A549 (cell line): Measurements from ENCODE around the gene PAX3. TPM values are rescaled to one million over a fixed set of nuclear protein-coding genes. Genes with fewer than 3 reads are reported as not detected.

ENCODE experiments used
- ATAC-seq, 2 experiments: fragments of 200-7000 bp in 1 of 2; fragments of >200 bp in 1 of 2; cut with Nextera tagmentation in 1 of 2; cut with Tn5 transposase in 1 of 2; 3 replicates each; pipeline versions ENCODE4 v1.8.0 to v1.9.1; 2018 to 2020; ENCODE audit warnings: mild to moderate bottlenecking in 1 of 2, moderate library complexity in 1 of 2
- CTCF ChIA-PET: fragments of 300-600 bp; sonication (Branson Sonifier 250); formaldehyde crosslinking; extraction: SDS; loops from one replicate; lab custom pipeline; 2021; ENCODE audit warnings: antibody characterized with exemption, inconsistent platforms; lab: Yijun Ruan, JAX
- POLR2A ChIA-PET: fragments of 350-600 bp; formaldehyde crosslinking; extraction: SDS; loops from one replicate; lab custom pipeline; 2021; ENCODE audit warnings: antibody characterized with exemption, inconsistent platforms; lab: Yijun Ruan, JAX
- DNase-seq, 2 experiments: peaks; one replicate each; pipeline versions ENCODE4 v3.0.0 to v3.0.0-alpha.2; 2011 to 2016; ENCODE audit warnings: low read depth in 1 of 2, low spot score in 1 of 2
- FAIRE-seq: peaks from 2 replicates; lab custom pipeline; 2011; peaks lifted over from hg19 to GRCh38; lab: Jason Lieb, UNC
- H3K27ac ChIP-seq, 2 experiments: fragments of >200 bp; sonication (Bioruptor Twin); formaldehyde crosslinking; 3 replicates each; pipeline ENCODE4 v1.5.1; 2016 to 2017
- H3K4me1 ChIP-seq: fragments of >200 bp; sonication (Bioruptor Twin); formaldehyde crosslinking; 3 replicates; pipeline ENCODE4 v1.6.1; 2016
- H3K4me2 ChIP-seq: fragments of >200 bp; sonication (Bioruptor Twin); formaldehyde crosslinking; 3 replicates; pipeline ENCODE4 v1.6.1; 2016
- H3K4me3 ChIP-seq: fragments of >200 bp; sonication (Bioruptor Twin); formaldehyde crosslinking; 3 replicates; pipeline ENCODE4 v1.5.1; 2016
- H3K9me3 ChIP-seq: fragments of >200 bp; sonication (Bioruptor Twin); formaldehyde crosslinking; 3 replicates; pipeline ENCODE4 v1.6.1; 2016
- BHLHE40 ChIP-seq: IDR thresholded peaks from 2 replicates; pipeline ENCODE4 v1.6.1; 2012; ENCODE audit warnings: low read depth, low read length, inconsistent platforms
- CBX8 ChIP-seq: fragments of 200-600 bp; sonication (generic); IDR thresholded peaks from 2 replicates; pipeline ENCODE4 v1.6.1; 2016
- ESRRA ChIP-seq: fragments of 150-350 bp; IDR thresholded peaks from 2 replicates; pipeline ENCODE4 v1.6.1; 2014; ENCODE audit warnings: mild to moderate bottlenecking, low read length, borderline replicate concordance
- FOXS1 ChIP-seq: fragments of 250-450 bp; sonication (Bioruptor Pico); IDR thresholded peaks from 2 replicates; pipeline ENCODE4 v1.5.0; 2020; ENCODE audit warnings: mild to moderate bottlenecking, moderate library complexity
- HOXA7 ChIP-seq: fragments of 250-450 bp; sonication (Bioruptor Pico); IDR thresholded peaks from 2 replicates; pipeline ENCODE4 v1.5.0; 2020; ENCODE audit warnings: mild to moderate bottlenecking, moderate library complexity
- HOXB13 ChIP-seq: fragments of 250-450 bp; sonication (Bioruptor Pico); IDR thresholded peaks from 2 replicates; pipeline ENCODE4 v1.5.0; 2020; ENCODE audit warnings: low read depth, mild to moderate bottlenecking, moderate library complexity
- JUN ChIP-seq, 2 experiments: fragments of >200 bp; sonication (Bioruptor Twin); formaldehyde crosslinking; IDR thresholded peaks; 2 replicates in 1 of 2; 3 replicates in 1 of 2; pipeline ENCODE4 v1.6.1; 2016 to 2017
- NPAS2 ChIP-seq: fragments of 250-450 bp; sonication (Bioruptor Pico); IDR thresholded peaks from 2 replicates; pipeline ENCODE4 v1.8.0; 2022; ENCODE audit warnings: mild to moderate bottlenecking, moderate library complexity, borderline replicate concordance
- NR3C1 ChIP-seq: fragments of >200 bp; sonication (Bioruptor Twin); formaldehyde crosslinking; IDR thresholded peaks from 3 replicates; pipeline ENCODE4 v1.6.1; 2017
- POLR2AphosphoS2 ChIP-seq: conservative IDR thresholded peaks from 2 replicates; pipeline ENCODE4 v1.6.1; 2012; ENCODE audit warnings: low read length, improper control_type of control experiment, inconsistent platforms
- WGBS: methylation state at CpG from one replicate; pipeline ENCODE4 v1.1.6; 2017; ENCODE audit errors: missing lambda C conversion rate; 5-methylcytosine and 5-hydroxymethylcytosine counted together
- polyA plus RNA-seq, 4 experiments: library from polyadenylated mRNA; depleted of rRNA in 3 of 4; stranded (reverse); fragments of >200 nt; fragmentation: RNase III in 1 of 4; extraction: RNeasy Plus Mini Kit Qiagen cat#74134 plus additional on column Dnase treatment in 1 of 4; gene quantifications; 2 replicates in 3 of 4; 3 replicates in 1 of 4; pipeline ENCODE4 v1.2.3, GENCODE V29; 2011 to 2017
- TF ChIP-seq, protein P1 (sequence below): fragments of >200 bp; sonication (Bioruptor Twin); formaldehyde crosslinking; IDR thresholded peaks from 3 replicates; pipeline ENCODE4 v1.6.1; 2016
- TF ChIP-seq, protein P2 (sequence below): fragments of 250-450 bp; sonication (Bioruptor Pico); IDR thresholded peaks from 2 replicates; pipeline ENCODE4 v1.5.0; 2021; ENCODE audit warnings: mild to moderate bottlenecking, moderate library complexity, borderline replicate concordance
- TF ChIP-seq, protein P3 (sequence below): fragments of >200 bp; sonication (Bioruptor Twin); formaldehyde crosslinking; IDR thresholded peaks from 3 replicates; pipeline ENCODE4 v1.5.1; 2016
- TF ChIP-seq, protein P4 (sequence below): IDR thresholded peaks from 2 replicates; pipeline ENCODE4 v1.6.1; 2012
- TF ChIP-seq, protein P5 (sequence below): fragments of 150-350 bp; IDR thresholded peaks from 2 replicates; pipeline ENCODE4 v1.6.1; 2014; ENCODE audit warnings: low read depth, mild to moderate bottlenecking, low read length
- TF ChIP-seq, protein P6 (sequence below): fragments of 200-600 bp; sonication (generic); IDR thresholded peaks from 2 replicates; pipeline ENCODE4 v1.6.1; 2016; ENCODE audit warnings: antibody characterized with exemption, mild to moderate bottlenecking, moderate library complexity

Gene PAX3
- polyA plus RNA-seq, 2 of the 4 experiments (the other 2 are of a cell fraction), result not detected

DNA sequence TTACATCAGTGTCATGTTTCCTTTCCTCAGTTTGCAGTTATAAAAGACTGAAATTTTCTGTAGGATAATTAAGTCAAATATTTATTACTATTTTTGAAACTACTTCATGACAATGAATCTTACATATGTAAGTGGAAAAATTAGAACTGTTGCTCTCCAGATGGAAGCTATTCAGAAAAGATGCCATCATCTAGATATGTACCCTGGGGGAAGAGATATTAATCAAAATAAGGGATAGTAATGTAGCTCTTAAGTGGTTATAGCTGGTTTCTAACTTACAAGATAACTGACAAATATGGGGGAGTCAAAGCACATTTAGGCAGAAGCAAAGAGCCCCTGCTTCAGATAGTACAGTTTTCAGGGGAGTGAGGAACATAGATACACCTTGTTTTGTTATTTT lies 38.1 kb upstream of the PAX3 start (continued):
- no peak for TF ChIP-seq CBX8
- TF ChIP-seq, protein P1, sequence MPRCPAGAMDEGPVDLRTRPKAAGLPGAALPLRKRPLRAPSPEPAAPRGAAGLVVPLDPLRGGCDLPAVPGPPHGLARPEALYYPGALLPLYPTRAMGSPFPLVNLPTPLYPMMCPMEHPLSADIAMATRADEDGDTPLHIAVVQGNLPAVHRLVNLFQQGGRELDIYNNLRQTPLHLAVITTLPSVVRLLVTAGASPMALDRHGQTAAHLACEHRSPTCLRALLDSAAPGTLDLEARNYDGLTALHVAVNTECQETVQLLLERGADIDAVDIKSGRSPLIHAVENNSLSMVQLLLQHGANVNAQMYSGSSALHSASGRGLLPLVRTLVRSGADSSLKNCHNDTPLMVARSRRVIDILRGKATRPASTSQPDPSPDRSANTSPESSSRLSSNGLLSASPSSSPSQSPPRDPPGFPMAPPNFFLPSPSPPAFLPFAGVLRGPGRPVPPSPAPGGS, result no peak
- TF ChIP-seq, protein P2, sequence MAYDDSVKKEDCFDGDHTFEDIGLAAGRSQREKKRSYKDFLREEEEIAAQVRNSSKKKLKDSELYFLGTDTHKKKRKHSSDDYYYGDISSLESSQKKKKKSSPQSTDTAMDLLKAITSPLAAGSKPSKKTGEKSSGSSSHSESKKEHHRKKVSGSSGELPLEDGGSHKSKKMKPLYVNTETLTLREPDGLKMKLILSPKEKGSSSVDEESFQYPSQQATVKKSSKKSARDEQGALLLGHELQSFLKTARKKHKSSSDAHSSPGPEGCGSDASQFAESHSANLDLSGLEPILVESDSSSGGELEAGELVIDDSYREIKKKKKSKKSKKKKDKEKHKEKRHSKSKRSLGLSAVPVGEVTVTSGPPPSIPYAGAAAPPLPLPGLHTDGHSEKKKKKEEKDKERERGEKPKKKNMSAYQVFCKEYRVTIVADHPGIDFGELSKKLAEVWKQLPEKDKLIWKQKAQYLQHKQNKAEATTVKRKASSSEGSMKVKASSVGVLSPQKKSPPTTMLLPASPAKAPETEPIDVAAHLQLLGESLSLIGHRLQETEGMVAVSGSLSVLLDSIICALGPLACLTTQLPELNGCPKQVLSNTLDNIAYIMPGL, result no peak
- TF ChIP-seq, protein P3, sequence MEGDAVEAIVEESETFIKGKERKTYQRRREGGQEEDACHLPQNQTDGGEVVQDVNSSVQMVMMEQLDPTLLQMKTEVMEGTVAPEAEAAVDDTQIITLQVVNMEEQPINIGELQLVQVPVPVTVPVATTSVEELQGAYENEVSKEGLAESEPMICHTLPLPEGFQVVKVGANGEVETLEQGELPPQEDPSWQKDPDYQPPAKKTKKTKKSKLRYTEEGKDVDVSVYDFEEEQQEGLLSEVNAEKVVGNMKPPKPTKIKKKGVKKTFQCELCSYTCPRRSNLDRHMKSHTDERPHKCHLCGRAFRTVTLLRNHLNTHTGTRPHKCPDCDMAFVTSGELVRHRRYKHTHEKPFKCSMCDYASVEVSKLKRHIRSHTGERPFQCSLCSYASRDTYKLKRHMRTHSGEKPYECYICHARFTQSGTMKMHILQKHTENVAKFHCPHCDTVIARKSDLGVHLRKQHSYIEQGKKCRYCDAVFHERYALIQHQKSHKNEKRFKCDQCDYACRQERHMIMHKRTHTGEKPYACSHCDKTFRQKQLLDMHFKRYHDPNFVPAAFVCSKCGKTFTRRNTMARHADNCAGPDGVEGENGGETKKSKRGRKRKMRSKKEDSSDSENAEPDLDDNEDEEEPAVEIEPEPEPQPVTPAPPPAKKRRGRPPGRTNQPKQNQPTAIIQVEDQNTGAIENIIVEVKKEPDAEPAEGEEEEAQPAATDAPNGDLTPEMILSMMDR, result no peak
- TF ChIP-seq, all 56 proteins: peak for 0

DNA sequence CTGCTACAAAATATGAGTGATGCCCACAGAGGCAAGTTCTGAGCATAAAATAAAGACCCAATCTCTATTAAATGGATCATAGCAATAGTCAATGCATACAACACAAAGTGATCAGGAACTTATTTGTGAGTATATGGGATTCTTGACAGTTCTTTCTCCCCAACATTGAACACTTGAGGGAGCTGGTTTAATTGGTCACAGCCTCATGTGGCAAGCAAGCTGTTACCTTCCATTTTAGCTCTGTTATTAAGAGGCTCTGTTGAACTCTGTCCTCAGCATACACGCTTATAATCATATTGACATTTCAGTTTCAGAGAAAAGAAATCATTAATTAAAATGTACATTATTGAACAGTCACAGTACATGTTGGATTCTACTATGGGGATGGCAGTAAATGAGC lies 37.6 kb upstream of the PAX3 start:
- 0% methylated on average over 1 of the region's 1 CpG for WGBS
- TF ChIP-seq, protein P4, sequence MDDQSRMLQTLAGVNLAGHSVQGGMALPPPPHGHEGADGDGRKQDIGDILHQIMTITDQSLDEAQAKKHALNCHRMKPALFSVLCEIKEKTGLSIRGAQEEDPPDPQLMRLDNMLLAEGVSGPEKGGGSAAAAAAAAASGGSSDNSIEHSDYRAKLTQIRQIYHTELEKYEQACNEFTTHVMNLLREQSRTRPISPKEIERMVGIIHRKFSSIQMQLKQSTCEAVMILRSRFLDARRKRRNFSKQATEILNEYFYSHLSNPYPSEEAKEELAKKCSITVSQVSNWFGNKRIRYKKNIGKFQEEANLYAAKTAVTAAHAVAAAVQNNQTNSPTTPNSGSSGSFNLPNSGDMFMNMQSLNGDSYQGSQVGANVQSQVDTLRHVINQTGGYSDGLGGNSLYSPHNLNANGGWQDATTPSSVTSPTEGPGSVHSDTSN, result no peak
- no peak for TF ChIP-seq BHLHE40
- no peak overlapping the region for H3K27ac ChIP-seq
- no peaks in the 10 kb centered on the region for H3K4me1 ChIP-seq
- ChIA-PET CTCF (no interaction called here), POLR2A (no interaction called here)
- no peaks in the 10 kb centered on the region; the same call in 2 of the 3 replicates for H3K9me3 ChIP-seq
- DNase-seq (no peak), FAIRE-seq (no peak), ATAC-seq (no peak)
- no peak overlapping the region for H3K4me2 ChIP-seq
- no peak overlapping the region for H3K4me3 ChIP-seq

DNA sequence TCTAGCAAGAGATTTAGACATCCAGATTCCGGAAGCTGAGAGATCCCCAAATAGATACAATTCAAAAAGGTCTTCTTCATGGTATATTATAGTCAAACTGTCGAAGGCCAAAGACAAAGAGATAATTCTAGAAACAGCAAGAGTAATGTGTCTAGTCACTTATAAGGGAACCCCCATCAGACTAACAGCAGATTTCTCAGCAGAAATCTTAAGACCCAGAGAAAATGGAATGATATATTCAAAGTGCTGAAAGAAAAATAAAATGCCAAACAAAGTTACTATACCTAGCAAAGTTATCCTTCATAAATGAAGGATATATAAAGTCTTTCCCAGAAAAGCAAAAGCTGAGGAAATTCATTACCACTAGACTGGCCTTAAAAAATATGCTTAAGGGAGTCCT lies 36.1 kb upstream of the PAX3 start:
- Histone ChIP-seq H3K4me2 (no peak overlapping the region), H3K4me1 (no peaks in the 10 kb centered on the region), H3K9me3 (peaks cover 2% of the 10 kb centered on the region; the same call in 2 of the 3 replicates), H3K27ac (no peak overlapping the region), H3K4me3 (no peak overlapping the region)
- DNase-seq (no peak), FAIRE-seq (no peak), ATAC-seq (no peak)
- 39% methylated on average over 2 of the region's 2 CpGs for WGBS
- ChIA-PET POLR2A (no interaction called here), CTCF (interaction anchor here (0.7 to 0.9 kb wide), 2 partner anchors 15 to 53 kb away, joined by 3 read pairs; a partner anchor contains a TSS)
- TF ChIP-seq FOXS1 (CRISPR knock-in tag), result no peak
- TF ChIP-seq JUN (IDR thresholded peaks at IDR 0.05), result no peak
- no peak for TF ChIP-seq ESRRA
- no peak for TF ChIP-seq NPAS2 (CRISPR knock-in tag)
- TF ChIP-seq HOXB13 (CRISPR knock-in tag), result no peak
- TF ChIP-seq POLR2AphosphoS2, result no peak
- TF ChIP-seq, protein P5, sequence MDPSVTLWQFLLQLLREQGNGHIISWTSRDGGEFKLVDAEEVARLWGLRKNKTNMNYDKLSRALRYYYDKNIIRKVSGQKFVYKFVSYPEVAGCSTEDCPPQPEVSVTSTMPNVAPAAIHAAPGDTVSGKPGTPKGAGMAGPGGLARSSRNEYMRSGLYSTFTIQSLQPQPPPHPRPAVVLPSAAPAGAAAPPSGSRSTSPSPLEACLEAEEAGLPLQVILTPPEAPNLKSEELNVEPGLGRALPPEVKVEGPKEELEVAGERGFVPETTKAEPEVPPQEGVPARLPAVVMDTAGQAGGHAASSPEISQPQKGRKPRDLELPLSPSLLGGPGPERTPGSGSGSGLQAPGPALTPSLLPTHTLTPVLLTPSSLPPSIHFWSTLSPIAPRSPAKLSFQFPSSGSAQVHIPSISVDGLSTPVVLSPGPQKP, result no peak
- no peak for TF ChIP-seq NR3C1
- no peak for TF ChIP-seq HOXA7 (CRISPR knock-in tag)
- TF ChIP-seq, protein P6, sequence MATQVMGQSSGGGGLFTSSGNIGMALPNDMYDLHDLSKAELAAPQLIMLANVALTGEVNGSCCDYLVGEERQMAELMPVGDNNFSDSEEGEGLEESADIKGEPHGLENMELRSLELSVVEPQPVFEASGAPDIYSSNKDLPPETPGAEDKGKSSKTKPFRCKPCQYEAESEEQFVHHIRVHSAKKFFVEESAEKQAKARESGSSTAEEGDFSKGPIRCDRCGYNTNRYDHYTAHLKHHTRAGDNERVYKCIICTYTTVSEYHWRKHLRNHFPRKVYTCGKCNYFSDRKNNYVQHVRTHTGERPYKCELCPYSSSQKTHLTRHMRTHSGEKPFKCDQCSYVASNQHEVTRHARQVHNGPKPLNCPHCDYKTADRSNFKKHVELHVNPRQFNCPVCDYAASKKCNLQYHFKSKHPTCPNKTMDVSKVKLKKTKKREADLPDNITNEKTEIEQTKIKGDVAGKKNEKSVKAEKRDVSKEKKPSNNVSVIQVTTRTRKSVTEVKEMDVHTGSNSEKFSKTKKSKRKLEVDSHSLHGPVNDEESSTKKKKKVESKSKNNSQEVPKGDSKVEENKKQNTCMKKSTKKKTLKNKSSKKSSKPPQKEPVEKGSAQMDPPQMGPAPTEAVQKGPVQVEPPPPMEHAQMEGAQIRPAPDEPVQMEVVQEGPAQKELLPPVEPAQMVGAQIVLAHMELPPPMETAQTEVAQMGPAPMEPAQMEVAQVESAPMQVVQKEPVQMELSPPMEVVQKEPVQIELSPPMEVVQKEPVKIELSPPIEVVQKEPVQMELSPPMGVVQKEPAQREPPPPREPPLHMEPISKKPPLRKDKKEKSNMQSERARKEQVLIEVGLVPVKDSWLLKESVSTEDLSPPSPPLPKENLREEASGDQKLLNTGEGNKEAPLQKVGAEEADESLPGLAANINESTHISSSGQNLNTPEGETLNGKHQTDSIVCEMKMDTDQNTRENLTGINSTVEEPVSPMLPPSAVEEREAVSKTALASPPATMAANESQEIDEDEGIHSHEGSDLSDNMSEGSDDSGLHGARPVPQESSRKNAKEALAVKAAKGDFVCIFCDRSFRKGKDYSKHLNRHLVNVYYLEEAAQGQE, result no peak
